ENCODE measurements around the gene PPP1CC.

- no peak for TF ChIP-seq CTCF (IDR thresholded peaks at IDR 0.05; ENCODE audit: low read depth, low read length)
- no peak for TF ChIP-seq EZH2phosphoT487 (IDR thresholded peaks at IDR 0.05; ENCODE audit: low read depth)
Measured at GRCh38 chr12:110704231-110704630, 38.5 kb downstream of the PPP1CC start.

Data from OCI-LY3 (cell line).